CD4-positive, alpha-beta T cell treated with Interleukin-10 for 1 hour (primary cell): Measurements from ENCODE around the gene BPIFB1.

Source experiments
- DNase-seq: peaks from one replicate; pipeline ENCODE4 v3.0.0-alpha.2; 2020

Gene BPIFB1

GRCh38 chr20:33299111-33299603 lies 16.1 kb downstream of the BPIFB1 start:
- peak; percentile 73 for DNase-seq

DNA sequence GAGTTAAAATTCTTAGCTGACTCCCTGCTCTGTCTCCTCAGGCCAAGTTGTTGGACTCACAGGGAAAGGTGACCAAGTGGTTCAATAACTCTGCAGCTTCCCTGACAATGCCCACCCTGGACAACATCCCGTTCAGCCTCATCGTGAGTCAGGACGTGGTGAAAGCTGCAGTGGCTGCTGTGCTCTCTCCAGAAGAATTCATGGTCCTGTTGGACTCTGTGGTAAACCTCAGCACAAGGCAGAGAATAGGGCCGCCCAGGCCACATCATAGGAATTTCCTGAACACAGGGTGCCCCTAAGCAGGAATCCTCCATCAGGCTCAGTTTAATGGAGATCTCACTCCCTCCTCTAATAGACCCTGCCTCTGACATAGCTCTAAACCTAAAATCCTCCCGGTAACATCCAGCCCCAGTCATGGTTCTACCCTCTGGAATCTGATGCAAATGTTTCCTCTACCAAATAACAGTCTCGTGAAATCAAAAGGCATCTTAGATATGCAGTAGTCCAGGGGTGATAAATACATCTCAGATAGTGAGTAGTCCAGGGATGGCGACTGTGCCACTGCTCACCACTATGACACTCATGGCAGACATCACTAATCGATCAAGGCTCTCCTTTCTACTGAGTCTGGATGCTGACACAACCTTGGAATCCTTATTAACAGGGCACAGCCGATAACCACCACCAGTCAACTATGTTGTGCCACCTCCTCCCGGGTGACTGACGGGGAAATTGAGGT lies 18.3 kb downstream of the BPIFB1 start:
- DNase-seq = no peak

DNA sequence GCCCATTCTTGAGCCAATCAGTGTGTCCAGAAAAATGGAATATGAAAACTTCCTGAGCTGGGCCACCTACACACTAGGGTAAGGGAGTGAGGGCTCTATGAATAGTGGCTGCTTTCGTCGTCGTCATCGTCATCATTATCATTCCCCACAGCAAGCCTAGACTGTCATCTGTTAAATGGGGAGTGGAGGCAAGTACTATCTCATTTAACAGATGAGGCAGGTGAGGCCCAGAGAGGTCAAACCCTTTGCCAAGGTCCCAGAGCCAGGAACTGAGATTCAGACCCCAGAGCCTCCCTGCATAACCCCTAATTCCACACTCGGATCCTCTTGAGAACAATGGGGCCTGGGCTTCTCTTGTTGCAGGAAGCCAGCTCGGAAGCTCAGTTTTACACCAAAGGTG lies 20.6 kb downstream of the BPIFB1 start:
- no peak for DNase-seq

DNA sequence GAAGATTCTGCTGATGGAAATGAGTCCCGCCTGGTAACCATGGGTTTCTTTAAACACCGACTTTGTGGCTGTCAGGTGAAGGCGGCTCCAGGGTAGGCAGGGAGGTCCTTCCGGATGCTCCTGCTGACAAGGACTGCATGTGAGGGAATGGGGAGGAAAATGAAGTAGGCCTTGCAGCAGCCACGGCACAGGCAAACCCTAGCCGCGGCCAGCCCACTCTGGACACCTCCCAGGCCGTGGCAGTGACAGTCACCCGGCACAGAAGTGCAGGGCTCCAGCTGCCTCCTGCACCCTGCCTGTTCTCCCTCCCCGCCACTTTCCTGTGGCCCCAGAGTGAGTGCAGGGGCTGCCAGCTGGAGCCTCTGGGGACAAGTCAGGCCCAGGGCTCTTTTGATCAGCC lies 21.0 kb downstream of the BPIFB1 start:
- no peak for DNase-seq

DNA sequence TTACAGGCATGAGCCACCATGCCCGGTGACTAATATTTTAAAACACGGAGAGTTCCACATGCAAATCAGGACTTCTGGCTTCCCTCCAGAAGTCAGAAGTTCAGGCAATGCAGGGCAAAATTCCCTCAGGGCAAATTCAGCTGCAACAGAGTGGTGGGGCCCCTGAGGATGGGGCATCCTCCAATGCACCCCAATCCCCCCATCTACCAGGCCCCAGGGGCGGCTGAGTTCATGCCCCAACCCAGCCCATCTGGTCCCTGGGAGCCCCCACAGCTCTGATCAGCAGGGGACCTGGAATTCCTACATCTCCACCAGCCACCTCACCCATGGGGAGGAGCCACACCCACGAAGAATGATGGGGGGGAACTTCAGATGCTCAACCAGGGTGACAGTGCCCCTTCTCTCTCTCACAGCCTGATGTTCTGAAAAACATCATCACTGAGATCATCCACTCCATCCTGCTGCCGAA lies 22.6 kb downstream of the BPIFB1 start:
- DNase-seq = no peak

- no peak for DNase-seq
Observed at GRCh38 chr20:33306228-33306627, 23.2 kb downstream of the BPIFB1 start.

- no peak for DNase-seq
Observed at GRCh38 chr20:33306807-33307206, 23.8 kb downstream of the BPIFB1 start.

GRCh38 chr20:33308668-33309067 lies 25.7 kb downstream of the BPIFB1 start:
- DNase-seq = no peak

DNA sequence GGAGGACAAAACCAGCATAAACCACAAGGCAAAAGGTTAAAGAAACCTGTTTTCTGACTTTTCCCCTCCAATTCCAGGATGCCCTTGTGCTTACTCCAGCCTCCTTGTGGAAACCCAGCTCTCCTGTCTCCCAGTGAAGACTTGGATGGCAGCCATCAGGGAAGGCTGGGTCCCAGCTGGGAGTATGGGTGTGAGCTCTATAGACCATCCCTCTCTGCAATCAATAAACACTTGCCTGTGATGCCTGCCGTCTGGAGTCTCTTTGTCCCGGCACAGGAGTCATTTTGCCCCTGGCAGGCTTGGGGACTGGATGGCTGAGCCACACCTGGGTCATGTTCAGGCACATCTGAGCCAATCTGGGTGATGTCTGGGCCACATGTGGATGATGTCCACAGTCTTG lies 26.6 kb downstream of the BPIFB1 start:
- DNase-seq = no peak

- no peak for DNase-seq
Observed at GRCh38 chr20:33310327-33310899, 27.4 kb downstream of the BPIFB1 start.

DNA sequence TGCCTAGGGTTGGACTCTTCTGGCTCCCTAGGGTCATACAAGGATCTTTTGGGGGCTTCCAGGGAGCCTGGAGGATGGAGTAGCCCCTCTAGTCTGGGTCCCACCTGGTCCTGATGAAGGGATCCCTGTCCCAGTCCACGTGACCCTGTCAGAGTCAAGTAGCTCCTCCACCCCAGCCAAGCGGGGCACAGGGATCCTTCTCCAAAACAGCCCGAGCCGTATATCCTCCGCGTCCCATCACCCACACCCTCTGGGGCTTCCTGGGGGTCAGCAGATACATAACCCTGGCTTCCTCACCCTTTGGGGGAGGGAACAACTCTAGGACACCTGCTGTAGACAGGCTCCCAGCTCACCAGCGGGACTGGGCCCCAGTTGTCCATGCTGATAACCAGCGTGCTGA lies 28.0 kb downstream of the BPIFB1 start:
- no peak for DNase-seq

DNA sequence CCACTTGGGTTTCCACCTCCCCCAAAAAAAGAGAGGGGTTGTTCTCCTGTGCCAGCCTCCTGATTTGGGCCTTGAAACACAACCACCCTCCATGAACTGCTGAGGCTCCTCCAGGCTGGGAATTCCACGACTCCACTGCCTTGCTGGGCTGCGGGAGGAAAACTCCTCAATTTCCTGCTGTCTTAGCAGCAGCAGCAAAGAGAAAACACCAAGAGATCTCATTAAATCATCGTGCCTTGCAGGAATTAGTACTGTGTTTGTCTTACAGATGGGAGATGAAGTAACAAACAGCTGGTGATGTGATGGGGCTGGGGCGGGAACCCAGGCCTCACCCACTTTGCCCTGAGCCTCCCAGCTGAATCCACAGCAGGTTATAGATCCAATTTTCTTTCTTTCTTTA lies 29.0 kb downstream of the BPIFB1 start:
- no peak for DNase-seq

- no peak for DNase-seq
Observed at GRCh38 chr20:33312583-33312982, 29.6 kb downstream of the BPIFB1 start.

DNA sequence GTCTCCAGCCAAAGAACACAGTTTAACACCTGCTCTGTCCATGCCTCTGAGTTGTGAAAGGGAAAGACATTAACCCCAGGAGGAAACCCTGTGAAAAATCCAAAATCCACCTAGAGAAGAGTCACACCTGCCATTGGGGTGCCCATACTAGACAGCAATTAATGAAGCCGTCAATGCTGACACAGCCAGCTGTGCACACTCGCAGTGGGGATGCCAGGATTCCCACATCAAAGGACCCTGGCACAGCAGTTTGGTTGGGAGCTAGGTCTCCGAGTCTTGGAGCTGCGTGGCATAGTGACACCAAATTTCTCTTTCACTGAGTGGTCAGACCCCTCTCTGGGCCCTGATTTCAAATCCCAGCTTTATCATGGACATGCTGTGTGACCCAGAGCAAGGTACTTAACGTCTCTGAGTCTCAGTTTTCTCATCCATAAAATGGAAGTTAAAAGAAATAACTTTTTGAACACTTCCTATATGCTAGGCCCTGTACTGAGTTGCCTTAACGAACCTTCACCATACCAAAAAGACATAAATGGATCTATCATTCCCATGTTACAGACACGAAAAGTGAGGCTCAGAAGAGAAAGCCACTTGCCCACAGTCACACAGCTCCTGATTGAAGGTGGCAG lies 30.8 kb downstream of the BPIFB1 start:
- no peak for DNase-seq

GRCh38 chr20:33316343-33316742 lies 33.3 kb downstream of the BPIFB1 start:
- DNase-seq = no peak

DNA sequence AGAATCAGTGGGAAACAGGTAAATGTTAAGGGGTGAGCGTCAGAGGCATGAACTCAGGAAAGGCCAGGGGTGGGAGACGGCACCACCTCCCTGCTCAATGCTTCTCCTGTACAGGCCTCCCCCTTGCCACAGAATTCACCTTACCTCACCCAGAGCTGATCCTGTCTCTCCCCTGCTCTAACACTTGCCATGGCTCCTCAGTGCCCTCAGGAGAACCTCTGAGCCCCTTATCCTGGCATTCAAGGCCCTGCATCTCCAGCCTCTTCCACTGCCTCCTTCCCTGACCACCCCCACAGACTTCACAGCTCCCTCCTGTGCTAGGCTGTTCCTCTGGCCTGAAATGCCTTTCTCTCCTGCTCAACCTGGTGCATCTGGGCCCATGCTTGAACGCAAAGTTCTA lies 33.9 kb downstream of the BPIFB1 start:
- no peak for DNase-seq

GRCh38 chr20:33317424-33318095 lies 34.5 kb downstream of the BPIFB1 start:
- no peak for DNase-seq

DNA sequence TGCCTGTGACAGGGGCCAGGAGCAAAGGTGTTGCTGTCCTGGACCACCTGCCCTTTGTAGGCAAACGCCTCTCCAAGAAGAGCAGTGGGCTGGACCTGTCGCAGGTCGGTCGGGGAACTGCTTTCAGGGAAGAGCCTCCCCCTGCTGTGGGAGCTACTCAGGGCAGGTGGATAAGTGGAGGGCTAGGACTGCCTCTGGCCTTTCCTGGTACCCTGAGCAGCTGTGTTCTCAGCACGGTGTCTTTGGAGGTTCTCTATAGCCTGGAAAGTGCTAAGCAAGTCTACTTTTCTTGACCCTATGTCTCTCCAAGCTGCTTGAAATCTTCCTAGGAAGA lies 35.0 kb downstream of the BPIFB1 start:
- no peak for DNase-seq

DNA sequence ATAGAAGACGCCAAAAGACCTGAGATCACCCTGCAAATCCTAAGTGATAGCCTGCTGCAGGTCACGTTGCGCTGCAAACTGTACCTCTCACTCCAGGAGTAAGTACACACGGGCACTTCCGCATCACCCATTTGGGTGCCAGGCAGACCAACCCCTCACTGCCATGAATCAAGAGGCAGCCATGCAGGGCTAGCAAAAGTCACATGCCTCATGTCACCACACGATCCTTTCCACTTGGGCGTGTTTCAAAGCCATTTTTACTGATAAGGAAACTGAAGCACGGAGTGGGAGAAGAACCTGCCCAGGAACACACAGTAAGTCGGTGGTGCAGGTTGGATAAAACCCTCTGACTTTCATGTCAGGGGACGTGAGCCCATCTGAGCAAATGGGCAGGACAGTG lies 37.0 kb downstream of the BPIFB1 start:
- DNase-seq = no peak

- DNase-seq = no peak
Observed at GRCh38 chr20:33322456-33322855, 39.4 kb downstream of the BPIFB1 start.

- no peak for DNase-seq
Observed at GRCh38 chr20:33323236-33323635, 40.2 kb downstream of the BPIFB1 start.

GRCh38 chr20:33325350-33325749 lies 42.3 kb downstream of the BPIFB1 start:
- DNase-seq = no peak
